DOHH2 (cell line): ENCODE data around the gene ITK.

ENCODE experiments used
- CTCF ChIP-seq: fragments of 200-600 bp; sonication (generic); IDR thresholded peaks from one replicate; pipeline ENCODE4 v1.5.1; 2014; ENCODE audit warnings: antibody characterized with exemption, mild to moderate bottlenecking, low read depth, low read length; ENCODE audit not compliant: poor library complexity, severe bottlenecking
- EZH2phosphoT487 ChIP-seq: fragments of 200-600 bp; sonication (generic); IDR thresholded peaks from 2 replicates; pipeline ENCODE4 v1.6.1; 2017; ENCODE audit warnings: borderline replicate concordance, mild to moderate bottlenecking, antibody characterized with exemption, low read length, moderate library complexity, mixed read lengths

GRCh38 chr5:157215514-157216167 is 35.0 kb downstream of the ITK start:
- TF ChIP-seq CTCF (no peak), EZH2phosphoT487 (no peak)
